GM18861 (cell line): ENCODE results near the gene GTF2IRD1.
"Not testable (repeated sequence)": the region's sequence is repeated elsewhere in the genome, so short reads cannot be mapped to it uniquely, and the experiment has no call there.

ENCODE experiments used
- ATAC-seq: cut with Tn5 transposase; IDR thresholded peaks from one replicate; pipeline ENCODE4 v1.9.1; 2021; ENCODE audit not compliant: unreplicated experiment

The GTF2IRD1 gene

GRCh38 chr7:74511345-74511744 lies 57.6 kb downstream of the GTF2IRD1 start:
- ATAC-seq: no peak

- no peak for ATAC-seq
Measured at GRCh38 chr7:74512762-74513161, 59.1 kb downstream of the GTF2IRD1 start.

GRCh38 chr7:74514131-74514591 lies 60.5 kb downstream of the GTF2IRD1 start:
- ATAC-seq: no peak

GRCh38 chr7:74515276-74515675 lies 61.6 kb downstream of the GTF2IRD1 start:
- no peak for ATAC-seq

- no peak for ATAC-seq
Measured at GRCh38 chr7:74516214-74516613, 62.5 kb downstream of the GTF2IRD1 start.

- no peak for ATAC-seq
Measured at GRCh38 chr7:74518041-74518440, 64.3 kb downstream of the GTF2IRD1 start.

GRCh38 chr7:74518654-74519053 lies 64.9 kb downstream of the GTF2IRD1 start:
- no peak for ATAC-seq

- ATAC-seq: no peak
Measured at GRCh38 chr7:74519395-74519794, 65.7 kb downstream of the GTF2IRD1 start.

- ATAC-seq: no peak
Measured at GRCh38 chr7:74521855-74522254, 68.1 kb downstream of the GTF2IRD1 start.

GRCh38 chr7:74522281-74522905 lies 68.7 kb downstream of the GTF2IRD1 start:
- no peak for ATAC-seq

- no peak for ATAC-seq
Measured at GRCh38 chr7:74523015-74523414, 69.3 kb downstream of the GTF2IRD1 start.

GRCh38 chr7:74525140-74525539 lies 71.4 kb downstream of the GTF2IRD1 start:
- ATAC-seq: no peak

- no peak for ATAC-seq
Measured at GRCh38 chr7:74525881-74526280, 72.2 kb downstream of the GTF2IRD1 start.

- ATAC-seq: no peak
Measured at GRCh38 chr7:74526780-74527179, 73.1 kb downstream of the GTF2IRD1 start.

- ATAC-seq: no peak
Measured at GRCh38 chr7:74527842-74528241, 74.1 kb downstream of the GTF2IRD1 start.

- not testable (repeated sequence) for ATAC-seq
Measured at GRCh38 chr7:74528773-74529172, 75.1 kb downstream of the GTF2IRD1 start.

GRCh38 chr7:74535951-74536356 lies 82.2 kb downstream of the GTF2IRD1 start:
- ATAC-seq: no peak

GRCh38 chr7:74541937-74542336 lies 88.2 kb downstream of the GTF2IRD1 start:
- ATAC-seq: not testable (repeated sequence)

GRCh38 chr7:74542558-74543117 lies 88.9 kb downstream of the GTF2IRD1 start:
- ATAC-seq: no peak

- no peak for ATAC-seq
Measured at GRCh38 chr7:74544706-74545469, 91.2 kb downstream of the GTF2IRD1 start.

GRCh38 chr7:74545921-74546320 lies 92.2 kb downstream of the GTF2IRD1 start:
- no peak for ATAC-seq

GRCh38 chr7:74553596-74554012 lies 99.9 kb downstream of the GTF2IRD1 start:
- ATAC-seq: not testable (repeated sequence)
